ENCODE measurements around the gene ARPC4. TPM values are rescaled to one million over a fixed set of nuclear protein-coding genes. Genes with fewer than 3 reads are reported as not detected.

The ARPC4 gene
- total and polyA plus RNA-seq, 7 donors, result 75.6 to 240 (median 150) TPM

- peaks cover 46 to 56% (median 53%) of the 10 kb centered on the region in 4 donors for H3K36me3 ChIP-seq
- no peaks in the 10 kb centered on the region for H3K9me3 ChIP-seq
- 92 to 94% methylated on average over 12 of the region's 12 CpGs for WGBS, 2 donors
- no peaks in the 10 kb centered on the region for H3K27me3 ChIP-seq
- TF ChIP-seq CTCF (IDR thresholded peaks at IDR 0.05) (no peak), POLR2A (IDR thresholded peaks at IDR 0.05) (no peak), POLR2AphosphoS5 (IDR thresholded peaks at IDR 0.05) (no peak), EP300 (IDR thresholded peaks at IDR 0.05) (no peak)
- H3K4me3 ChIP-seq, result no peak overlapping the region
- peaks cover 0 to 16% (median 10%) of the 10 kb centered on the region in 4 donors for H3K4me1 ChIP-seq
- intact Hi-C loops (cut with DNase I), result loop anchor here (5.0 kb wide), 1 partner anchor 89 kb away; no protein-coding TSS in a partner anchor
- no peak overlapping the region for H3K27ac ChIP-seq
- DNase-seq, result no peak
Measured at GRCh38 chr3:9806137-9806536, 13.3 kb downstream of the ARPC4 start.

GRCh38 chr3:9806688-9807589 lies 14.1 kb downstream of the ARPC4 start:
- Histone ChIP-seq H3K4me1 (peaks cover 0 to 17% (median 13%) of the 10 kb centered on the region in 4 donors), H3K27me3 (no peaks in the 10 kb centered on the region), H3K9me3 (no peaks in the 10 kb centered on the region), H3K36me3 (peaks cover 38 to 48% (median 45%) of the 10 kb centered on the region in 4 donors), H3K27ac (no peak overlapping the region), H3K4me3 (no peak overlapping the region)
- no peak for DNase-seq
- TF ChIP-seq CTCF (IDR thresholded peaks at IDR 0.05) (no peak), POLR2A (IDR thresholded peaks at IDR 0.05) (no peak), EP300 (IDR thresholded peaks at IDR 0.05) (no peak), POLR2AphosphoS5 (IDR thresholded peaks at IDR 0.05) (no peak)
- 95 to 96% methylated on average over 7 of the region's 7 CpGs for WGBS, 2 donors
- intact Hi-C loops (cut with DNase I), result loop anchor here (5.0 kb wide), 1 partner anchor 90 kb away; no protein-coding TSS in a partner anchor

GRCh38 chr3:9807981-9808344 lies 15.1 kb downstream of the ARPC4 start:
- Histone ChIP-seq H3K27ac (peak overlapping the region in 1 of 4 donors; percentile 98), H3K36me3 (peaks cover 32 to 46% (median 40%) of the 10 kb centered on the region in 4 donors), H3K9me3 (no peaks in the 10 kb centered on the region), H3K27me3 (no peaks in the 10 kb centered on the region), H3K4me3 (no peak overlapping the region), H3K4me1 (peaks cover 0 to 17% (median 13%) of the 10 kb centered on the region in 4 donors)
- intact Hi-C loops (cut with DNase I), result loop anchor here (5.0 kb wide), 1 partner anchor 91 kb away; no protein-coding TSS in a partner anchor
- TF ChIP-seq POLR2A (IDR thresholded peaks at IDR 0.05) (no peak), EP300 (IDR thresholded peaks at IDR 0.05) (no peak), CTCF (IDR thresholded peaks at IDR 0.05) (no peak), POLR2AphosphoS5 (IDR thresholded peaks at IDR 0.05) (no peak)
- DNase-seq, result no peak
- WGBS, 2 donors, result 72 to 90% methylated on average over 2 of the region's 2 CpGs

DNA sequence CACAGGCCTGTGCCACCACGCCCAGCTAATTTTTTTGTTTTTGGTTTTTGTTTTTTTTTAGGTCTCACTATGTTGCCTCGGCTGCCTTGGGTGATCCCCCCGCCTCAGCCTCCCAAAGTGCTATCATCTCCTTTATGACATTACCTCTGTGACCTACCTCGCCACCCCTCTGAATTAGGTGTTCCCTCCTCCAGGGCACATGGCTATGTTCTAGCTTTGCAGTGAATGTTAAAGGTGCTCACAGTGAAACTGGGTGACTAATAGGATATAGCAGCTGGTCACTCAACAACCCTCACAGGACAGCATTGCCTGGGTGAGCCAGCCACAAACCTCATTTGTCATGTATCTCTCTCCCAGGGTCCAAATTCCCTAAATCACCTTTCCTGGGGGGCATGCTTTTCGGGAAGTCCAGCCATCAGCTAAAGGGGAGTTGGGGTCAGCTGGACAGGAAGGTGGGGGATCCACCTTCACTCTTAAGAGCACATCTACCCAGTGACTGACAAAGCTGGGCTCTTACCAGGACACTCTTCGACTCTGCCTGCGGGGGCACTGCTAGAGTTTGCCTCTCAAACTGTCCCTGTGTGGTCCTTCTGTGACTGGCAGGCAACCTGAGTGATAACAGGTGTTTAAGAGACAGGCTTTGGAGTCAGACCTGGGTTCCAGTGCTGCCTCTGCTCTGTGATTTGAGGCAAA lies 15.6 kb downstream of the ARPC4 start:
- no peak for DNase-seq
- intact Hi-C loops (cut with DNase I), result loop anchor here (5.0 kb wide), 1 partner anchor 91 kb away; no protein-coding TSS in a partner anchor
- peak overlapping the region; percentile 95 to 98 (median 96) for H3K27ac ChIP-seq
- TF ChIP-seq POLR2A (IDR thresholded peaks at IDR 0.05), result no peak
- no peak for TF ChIP-seq CTCF (IDR thresholded peaks at IDR 0.05)
- TF ChIP-seq EP300 (IDR thresholded peaks at IDR 0.05), result no peak
- no peak for TF ChIP-seq POLR2AphosphoS5 (IDR thresholded peaks at IDR 0.05)
- no peaks in the 10 kb centered on the region for H3K9me3 ChIP-seq
- no peak overlapping the region for H3K4me3 ChIP-seq
- H3K27me3 ChIP-seq, result no peaks in the 10 kb centered on the region
- 51 to 69% methylated on average over 7 of the region's 7 CpGs for WGBS, 2 donors
- H3K36me3 ChIP-seq, result peaks cover 26 to 46% (median 35%) of the 10 kb centered on the region in 4 donors
- peaks cover 0 to 17% (median 13%) of the 10 kb centered on the region in 4 donors for H3K4me1 ChIP-seq
